SU-DHL-6 (cell line): ENCODE results near the gene TMPRSS12.
"Not testable (repeated sequence)": the region's sequence is repeated elsewhere in the genome, so short reads cannot be mapped to it uniquely, and the experiment has no call there.

Source experiments
- H2AFZ ChIP-seq: fragments of 200-600 bp; sonication (generic); 2 replicates; pipeline ENCODE4 v1.6.1; 2014; ENCODE audit warnings: low read depth, mild to moderate bottlenecking, moderate library complexity, mixed read lengths, antibody characterized with exemption, low read length; ENCODE audit not compliant: severe bottlenecking
- H3F3A ChIP-seq: fragments of 200-600 bp; shearing (Covaris generic); 2 replicates; pipeline ENCODE4 v1.6.0; 2016; ENCODE audit warnings: antibody characterized with exemption, mild to moderate bottlenecking; ENCODE audit not compliant: insufficient read depth
- H3K27ac ChIP-seq: fragments of 200-600 bp; sonication (generic); 2 replicates; pipeline ENCODE4 v1.5.1; 2016; ENCODE audit warnings: low read depth, mild to moderate bottlenecking, low read length, moderate library complexity, mixed read lengths
- H3K27me3 ChIP-seq: fragments of 200-600 bp; sonication (generic), shearing (Covaris generic); 2 replicates; pipeline ENCODE4 v1.6.0; 2014; ENCODE audit warnings: mild to moderate bottlenecking, low read length
- H3K36me3 ChIP-seq: fragments of 200-600 bp; sonication (generic); 2 replicates; pipeline ENCODE4 v1.6.1; 2014; ENCODE audit warnings: mild to moderate bottlenecking, low read length, mixed read lengths
- H3K4me2 ChIP-seq: fragments of 300-600, 200-600 bp; shearing (Covaris generic), sonication (generic); 2 replicates; pipeline ENCODE4 v1.6.0; 2014; ENCODE audit warnings: low read length, low read depth, mild to moderate bottlenecking; ENCODE audit not compliant: poor library complexity, severe bottlenecking
- H3K4me3 ChIP-seq: fragments of 200-600 bp; sonication (generic); 2 replicates; pipeline ENCODE4 v1.5.1; 2014; ENCODE audit warnings: antibody characterized with exemption, low read length, mild to moderate bottlenecking, mixed read lengths; ENCODE audit not compliant: insufficient read depth, poor library complexity, severe bottlenecking
- H3K79me2 ChIP-seq: fragments of 200-600 bp; sonication (generic); 2 replicates; pipeline ENCODE4 v1.6.1; 2014; ENCODE audit warnings: mild to moderate bottlenecking, low read length, moderate library complexity; ENCODE audit not compliant: insufficient read depth
- H3K9ac ChIP-seq: fragments of 200-600 bp; sonication (generic); 2 replicates; pipeline ENCODE4 v1.7.0; 2014; ENCODE audit warnings: mild to moderate bottlenecking, low read length
- H3K9me2 ChIP-seq: fragments of 200-600 bp; sonication (generic); replicated peaks from 2 replicates; pipeline ENCODE4 v1.6.1; 2014; ENCODE audit warnings: low read length; ENCODE audit not compliant: insufficient read depth
- H3K9me3 ChIP-seq: fragments of 200-600 bp; sonication (generic); 2 replicates; pipeline ENCODE4 v1.6.1; 2014; ENCODE audit warnings: low read length, mixed read lengths; ENCODE audit not compliant: insufficient read depth
- H4K20me1 ChIP-seq: fragments of 200-600 bp; sonication (generic); 2 replicates; pipeline ENCODE4 v1.6.1; 2014; ENCODE audit warnings: low read depth, mild to moderate bottlenecking, antibody characterized with exemption, low read length, moderate library complexity, mixed read lengths
- EZH2phosphoT487 ChIP-seq: fragments of 200-600 bp; sonication (generic), shearing (Covaris generic); conservative IDR thresholded peaks from 2 replicates; pipeline ENCODE4 v1.6.1; 2018; ENCODE audit warnings: mild to moderate bottlenecking, antibody characterized with exemption, low read length, moderate library complexity, mixed read lengths
- TF ChIP-seq, protein P1 (sequence below): fragments of 200-600 bp; sonication (generic); IDR thresholded peaks from one replicate; pipeline ENCODE4 v1.5.1; 2017; ENCODE audit warnings: antibody characterized with exemption, mild to moderate bottlenecking, low read length, moderate library complexity; ENCODE audit not compliant: insufficient read depth, poor library complexity, severe bottlenecking

TMPRSS12 gene

DNA sequence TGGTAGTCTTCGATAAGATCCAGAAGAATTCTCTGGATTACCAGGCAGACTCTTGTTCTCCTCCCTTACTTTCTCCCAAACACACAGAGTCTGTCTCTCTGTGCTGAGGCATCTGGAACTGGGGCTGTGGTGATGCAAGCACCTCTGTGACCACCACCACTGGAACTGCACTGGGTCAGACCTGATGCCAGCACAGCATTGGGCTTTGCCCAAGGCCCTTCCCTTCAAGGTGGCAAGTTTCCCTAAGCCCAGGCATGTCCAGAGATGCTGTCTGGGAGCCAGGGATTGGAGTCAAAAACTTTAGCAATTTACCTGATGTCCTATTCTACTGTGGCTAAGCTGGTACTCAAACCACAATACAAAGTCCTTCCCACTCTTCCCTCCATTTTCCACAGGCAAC lies 14.6 kb upstream of the TMPRSS12 start:
- H3K27ac ChIP-seq, result no peak overlapping the region
- H3K36me3 ChIP-seq, result no peaks in the 10 kb centered on the region
- H3K4me3 ChIP-seq, result no peak overlapping the region
- H3K79me2 ChIP-seq, result no peaks in the 10 kb centered on the region
- no peak overlapping the region for H3K4me2 ChIP-seq
- no peaks in the 10 kb centered on the region for H4K20me1 ChIP-seq
- TF ChIP-seq EZH2phosphoT487, result no peak
- TF ChIP-seq, protein P1, sequence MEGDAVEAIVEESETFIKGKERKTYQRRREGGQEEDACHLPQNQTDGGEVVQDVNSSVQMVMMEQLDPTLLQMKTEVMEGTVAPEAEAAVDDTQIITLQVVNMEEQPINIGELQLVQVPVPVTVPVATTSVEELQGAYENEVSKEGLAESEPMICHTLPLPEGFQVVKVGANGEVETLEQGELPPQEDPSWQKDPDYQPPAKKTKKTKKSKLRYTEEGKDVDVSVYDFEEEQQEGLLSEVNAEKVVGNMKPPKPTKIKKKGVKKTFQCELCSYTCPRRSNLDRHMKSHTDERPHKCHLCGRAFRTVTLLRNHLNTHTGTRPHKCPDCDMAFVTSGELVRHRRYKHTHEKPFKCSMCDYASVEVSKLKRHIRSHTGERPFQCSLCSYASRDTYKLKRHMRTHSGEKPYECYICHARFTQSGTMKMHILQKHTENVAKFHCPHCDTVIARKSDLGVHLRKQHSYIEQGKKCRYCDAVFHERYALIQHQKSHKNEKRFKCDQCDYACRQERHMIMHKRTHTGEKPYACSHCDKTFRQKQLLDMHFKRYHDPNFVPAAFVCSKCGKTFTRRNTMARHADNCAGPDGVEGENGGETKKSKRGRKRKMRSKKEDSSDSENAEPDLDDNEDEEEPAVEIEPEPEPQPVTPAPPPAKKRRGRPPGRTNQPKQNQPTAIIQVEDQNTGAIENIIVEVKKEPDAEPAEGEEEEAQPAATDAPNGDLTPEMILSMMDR, result no peak
- no peaks in the 10 kb centered on the region; the same call in 1 of the 2 replicates for H3F3A ChIP-seq
- no peaks in the 10 kb centered on the region for H3K9me2 ChIP-seq
- 0 out of 2 replicates have a peak, but pooled peaks cover 5% of the 10 kb centered on the region for H3K9me3 ChIP-seq
- H3K9ac ChIP-seq, result no peak overlapping the region
- no peaks in the 10 kb centered on the region for H3K27me3 ChIP-seq
- H2AFZ ChIP-seq, result no peak overlapping the region

DNA sequence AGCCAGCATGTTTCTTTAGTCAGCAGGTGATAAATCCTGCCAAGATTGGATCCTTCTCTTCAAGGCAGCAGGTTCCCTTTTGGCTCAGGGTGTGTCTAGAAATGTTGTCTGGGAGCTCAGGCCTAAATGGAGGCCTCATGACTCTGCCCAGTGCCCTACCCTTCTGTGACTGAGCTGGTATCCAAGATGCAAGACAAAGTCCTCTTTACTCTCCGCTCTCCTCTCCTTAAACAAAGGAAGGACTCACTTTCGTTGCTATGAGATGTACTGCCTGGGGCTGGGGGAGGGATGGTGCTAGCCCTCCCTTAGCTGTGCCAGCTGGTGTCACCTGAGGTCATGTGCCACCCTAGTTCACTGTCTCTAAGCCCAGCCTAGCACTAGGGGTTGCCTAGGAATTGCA lies 13.8 kb upstream of the TMPRSS12 start:
- no peak overlapping the region for H3K9ac ChIP-seq
- no peak overlapping the region for H3K4me2 ChIP-seq
- H4K20me1 ChIP-seq, result no peaks in the 10 kb centered on the region
- no peaks in the 10 kb centered on the region; the same call in 1 of the 2 replicates for H3F3A ChIP-seq
- no peak overlapping the region for H3K27ac ChIP-seq
- peaks cover 6% of the 10 kb centered on the region for H3K9me3 ChIP-seq
- H3K27me3 ChIP-seq, result no peaks in the 10 kb centered on the region
- H3K9me2 ChIP-seq, result no peaks in the 10 kb centered on the region
- no peak overlapping the region for H3K4me3 ChIP-seq
- no peak overlapping the region for H2AFZ ChIP-seq
- no peaks in the 10 kb centered on the region for H3K36me3 ChIP-seq
- H3K79me2 ChIP-seq, result no peaks in the 10 kb centered on the region
- TF ChIP-seq, protein P1, result no peak
- no peak for TF ChIP-seq EZH2phosphoT487

- H2AFZ ChIP-seq, H3K27me3 ChIP-seq, H3K4me3 ChIP-seq: not testable (repeated sequence)
Measured at GRCh38 chr12:50833801-50834200, 8.9 kb upstream of the TMPRSS12 start.

DNA sequence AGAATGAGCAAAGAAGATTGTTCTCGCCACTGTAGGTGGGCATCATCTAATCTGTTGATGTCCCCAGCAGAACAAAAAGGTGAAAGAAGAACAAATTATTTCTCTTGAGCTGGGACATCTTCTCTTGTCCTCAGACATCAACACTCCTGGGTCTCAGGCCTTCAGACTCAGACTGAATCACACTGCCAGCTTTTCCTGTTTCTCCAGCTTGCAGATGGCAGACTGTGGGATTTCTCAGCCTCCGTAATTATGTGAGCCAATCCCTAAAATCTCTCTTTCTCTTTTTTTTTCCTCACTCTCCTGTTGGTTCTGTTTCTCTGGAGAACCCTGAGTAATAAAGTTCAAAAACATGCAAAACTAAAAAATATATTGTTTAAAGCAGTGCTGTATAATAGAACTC lies 3.7 kb upstream of the TMPRSS12 start:
- Histone ChIP-seq H3K9ac (no peak overlapping the region), H3K4me2 (no peak overlapping the region), H3K9me3 (peaks cover 5% of the 10 kb centered on the region; the same call in 1 of the 2 replicates), H3K27ac (no peak overlapping the region), H3K4me3 (no peak overlapping the region), H3K79me2 (no peaks in the 10 kb centered on the region), H3K27me3 (no peaks in the 10 kb centered on the region), H2AFZ (no peak overlapping the region), H4K20me1 (no peaks in the 10 kb centered on the region), H3F3A (no peaks in the 10 kb centered on the region), H3K36me3 (no peaks in the 10 kb centered on the region), H3K9me2 (no peaks in the 10 kb centered on the region)
- no peak for TF ChIP-seq EZH2phosphoT487
- TF ChIP-seq, protein P1, result no peak

More at GRCh38 chr12:50833801-50834200, 8.9 kb upstream of the TMPRSS12 start:
- H4K20me1 ChIP-seq, H3K27ac ChIP-seq, H3K9ac ChIP-seq, H3K4me2 ChIP-seq, H3F3A ChIP-seq, H3K79me2 ChIP-seq, H3K9me2 ChIP-seq, H3K36me3 ChIP-seq: not testable (repeated sequence)
- H3K9me3 ChIP-seq, result peaks cover 13% of the 10 kb centered on the region
